Glutamatergic neuron (in vitro differentiated cells): Measurements from ENCODE around the gene MED25. TPM values are rescaled to one million over a fixed set of nuclear protein-coding genes. Genes with fewer than 3 reads are reported as not detected.
A peak's percentile ranks its signal among the peaks of the same experiment; 100 is the strongest.

Source experiments
- DNase-seq: peaks from one replicate; pipeline ENCODE4 v3.0.0; 2022
- H3K27ac Mint-ChIP-seq: one replicate; pipeline ENCODE4 v1.8.0; 2020; ENCODE audit warnings: mild to moderate bottlenecking, mixed read lengths, inconsistent platforms; ENCODE audit not compliant: unreplicated experiment
- H3K27me3 Mint-ChIP-seq: one replicate; pipeline ENCODE4 v1.8.0; 2020; ENCODE audit warnings: mild to moderate bottlenecking, moderate library complexity, mixed read lengths, inconsistent platforms; ENCODE audit not compliant: unreplicated experiment
- H3K36me3 Mint-ChIP-seq: one replicate; pipeline ENCODE4 v1.8.0; 2020; ENCODE audit warnings: mild to moderate bottlenecking, mixed read lengths, inconsistent platforms; ENCODE audit not compliant: unreplicated experiment
- H3K4me1 Mint-ChIP-seq: one replicate; pipeline ENCODE4 v1.8.0; 2020; ENCODE audit warnings: mild to moderate bottlenecking, low read depth, mixed read lengths, inconsistent platforms; ENCODE audit not compliant: unreplicated experiment
- H3K4me3 Mint-ChIP-seq: one replicate; pipeline ENCODE4 v1.8.0; 2020; ENCODE audit warnings: mild to moderate bottlenecking, mixed read lengths, inconsistent platforms; ENCODE audit not compliant: unreplicated experiment
- H3K9me3 Mint-ChIP-seq: one replicate; pipeline ENCODE4 v1.8.0; 2020; ENCODE audit warnings: mild to moderate bottlenecking, moderate library complexity, mixed read lengths, inconsistent platforms; ENCODE audit not compliant: unreplicated experiment
- CTCF ChIP-seq: fragments of 200-600 bp; sonication (generic); IDR thresholded peaks from one replicate; pipeline ENCODE4 v1.5.0; 2021; ENCODE audit not compliant: partially characterized antibody, unreplicated experiment
- microRNA-seq: library from miRNA; unstranded; fragments of <30 nt; microRNA quantifications from one replicate; pipeline ENCODE4, GENCODE V29; 2020; ENCODE audit not compliant: unreplicated experiment
- total RNA-seq: library from RNA; stranded (reverse); fragmentation: NEBNext Ultra II Directional; extraction: Animal tissue kit (Norgen Biotek cat#: 25700); gene quantifications from one replicate; pipeline ENCODE4 v1.2.1, GENCODE V29; 2021; ENCODE audit not compliant: unreplicated experiment

Gene MED25
- total RNA-seq, 1 donor from 2014 or later, result 51.0 TPM

GRCh38 chr19:49883094-49883493 is 65.0 kb downstream of the MED25 start:
- Mint-ChIP-seq H3K9me3 (peaks cover 6% of the 10 kb centered on the region), H3K27me3 (peaks cover 8% of the 10 kb centered on the region), H3K27ac (no peak overlapping the region), H3K4me3 (no peak overlapping the region), H3K36me3 (peaks cover 6% of the 10 kb centered on the region), H3K4me1 (peaks cover 4% of the 10 kb centered on the region)
- no peak for TF ChIP-seq CTCF
- no peak for DNase-seq

- Mint-ChIP-seq H3K4me1 (peaks cover 1% of the 10 kb centered on the region), H3K9me3 (peaks cover 6% of the 10 kb centered on the region), H3K27me3 (peaks cover 6% of the 10 kb centered on the region), H3K27ac (no peak overlapping the region), H3K4me3 (no peak overlapping the region), H3K36me3 (peaks cover 6% of the 10 kb centered on the region)
- peak; percentile 14 for DNase-seq
- TF ChIP-seq CTCF, result no peak
Measured at GRCh38 chr19:49884109-49884508, 66.0 kb downstream of the MED25 start.

DNA sequence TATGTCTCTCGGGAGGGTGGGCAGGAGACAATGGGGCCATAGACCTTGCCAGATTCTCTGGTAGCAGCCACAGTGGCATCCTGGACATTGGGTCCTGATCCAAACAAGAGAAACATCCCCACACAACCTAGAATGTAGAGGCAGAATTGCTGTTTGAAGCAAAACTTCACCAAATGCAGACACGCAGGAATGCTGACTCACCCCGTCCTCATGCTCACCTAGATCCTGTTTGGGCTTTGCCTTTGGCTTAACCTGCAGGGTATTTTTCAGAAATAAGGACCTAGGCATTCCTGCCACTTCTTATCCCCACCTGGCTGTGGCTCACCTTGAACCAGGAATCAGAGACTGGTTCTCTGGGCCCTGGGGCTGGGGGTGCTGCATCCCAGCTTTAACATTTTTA is 66.7 kb downstream of the MED25 start:
- Mint-ChIP-seq H3K36me3 (peaks cover 6% of the 10 kb centered on the region), H3K4me3 (no peak overlapping the region), H3K27ac (no peak overlapping the region), H3K4me1 (peaks cover 3% of the 10 kb centered on the region), H3K27me3 (peaks cover 3% of the 10 kb centered on the region), H3K9me3 (peaks cover 9% of the 10 kb centered on the region)
- no peak for DNase-seq
- TF ChIP-seq CTCF, result no peak

Small RNA genes within 50 kb of the gene (microRNA-seq; reads per million reads assigned to microRNA genes)
- 20.9 reads per million, percentile 59 among the genes with 10 or more reads in this experiment for gene MIR4749
- gene MIR6799, result 3.9 reads per million, percentile 27 among the genes with 10 or more reads in this experiment
- 2.5 reads per million, percentile 17 among the genes with 10 or more reads in this experiment for gene MIR6800

Other genes starting within 250 kb of the MED25 start
- gene NOSIP, start 237.7 kb upstream of the MED25 start, total RNA-seq, result 94.4 TPM
- 0.29 TPM for gene PRRG2, start 237.0 kb upstream of the MED25 start, total RNA-seq
- gene PRR12, start 227.1 kb upstream of the MED25 start, total RNA-seq, result 39.2 TPM
- gene RRAS, start 178.1 kb upstream of the MED25 start, total RNA-seq, result 4.7 TPM
- gene SCAF1, start 176.1 kb upstream of the MED25 start, total RNA-seq, result 84.4 TPM
- gene IRF3, start 152.4 kb upstream of the MED25 start, total RNA-seq, result 40.1 TPM
- 7.5 TPM for gene BCL2L12, start 152.4 kb upstream of the MED25 start, total RNA-seq
- 177 TPM for gene PRMT1, start 141.0 kb upstream of the MED25 start, total RNA-seq
- 3.2 TPM for gene ADM5, start 128.7 kb upstream of the MED25 start, total RNA-seq
- 133 TPM for gene CPT1C, start 127.2 kb upstream of the MED25 start, total RNA-seq
- not detected for gene TSKS, start 55.0 kb upstream of the MED25 start, total RNA-seq
- gene AP2A1, start 51.3 kb upstream of the MED25 start, total RNA-seq, result 175 TPM
- 13.6 TPM for gene FUZ, start 5.0 kb upstream of the MED25 start, total RNA-seq
- gene PTOV1, start 32.9 kb downstream of the MED25 start, total RNA-seq, result 342 TPM
- 81.3 TPM for gene PNKP, start 49.3 kb downstream of the MED25 start, total RNA-seq
- 23.7 TPM for gene AKT1S1, start 59.1 kb downstream of the MED25 start, total RNA-seq
- 56.8 TPM for gene TBC1D17, start 59.4 kb downstream of the MED25 start, total RNA-seq
- 0.59 TPM for gene IL4I1, start 78.6 kb downstream of the MED25 start, total RNA-seq
- 138 TPM for gene ATF5, start 110.9 kb downstream of the MED25 start, total RNA-seq
- gene NUP62, start 111.2 kb downstream of the MED25 start, total RNA-seq, result 65.4 TPM
- not detected for gene SIGLEC11, start 142.9 kb downstream of the MED25 start, total RNA-seq
- 44.5 TPM for gene VRK3, start 207.1 kb downstream of the MED25 start, total RNA-seq
- 13.4 TPM for gene ZNF473, start 207.7 kb downstream of the MED25 start, total RNA-seq